GM12801 (cell line): Measurements from ENCODE around the gene KRT6B.

ENCODE experiments used
- TF ChIP-seq, protein P1 (sequence below): IDR thresholded peaks from one replicate; pipeline ENCODE4 v1.5.1; 2011; ENCODE audit warnings: control low read depth; ENCODE audit not compliant: insufficient read length; ENCODE audit errors: extremely low read depth

The KRT6B gene

DNA sequence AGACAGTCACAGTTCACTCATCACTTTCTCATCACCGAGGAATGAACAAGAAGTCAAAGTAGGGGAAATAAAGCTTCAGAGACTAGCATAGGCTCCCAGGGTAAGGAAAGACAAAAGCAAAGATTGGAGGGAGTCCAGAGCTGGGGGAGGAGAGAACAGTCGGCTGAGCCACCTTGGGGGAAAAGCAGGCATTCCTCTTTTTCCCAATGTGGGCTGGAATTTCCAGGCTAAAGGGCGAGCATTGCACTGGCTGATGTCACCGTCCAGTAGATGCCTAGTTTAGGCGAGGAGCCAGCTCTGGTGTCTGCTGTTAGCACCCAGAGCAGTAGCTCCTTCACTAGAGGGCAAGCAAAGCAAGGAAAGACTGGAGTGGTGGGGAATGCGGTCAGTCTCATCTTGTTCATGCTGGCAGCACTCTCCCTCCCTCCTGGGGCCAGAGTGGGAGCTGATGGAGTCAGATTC is 9.3 kb downstream of the KRT6B start:
- TF ChIP-seq, protein P1, sequence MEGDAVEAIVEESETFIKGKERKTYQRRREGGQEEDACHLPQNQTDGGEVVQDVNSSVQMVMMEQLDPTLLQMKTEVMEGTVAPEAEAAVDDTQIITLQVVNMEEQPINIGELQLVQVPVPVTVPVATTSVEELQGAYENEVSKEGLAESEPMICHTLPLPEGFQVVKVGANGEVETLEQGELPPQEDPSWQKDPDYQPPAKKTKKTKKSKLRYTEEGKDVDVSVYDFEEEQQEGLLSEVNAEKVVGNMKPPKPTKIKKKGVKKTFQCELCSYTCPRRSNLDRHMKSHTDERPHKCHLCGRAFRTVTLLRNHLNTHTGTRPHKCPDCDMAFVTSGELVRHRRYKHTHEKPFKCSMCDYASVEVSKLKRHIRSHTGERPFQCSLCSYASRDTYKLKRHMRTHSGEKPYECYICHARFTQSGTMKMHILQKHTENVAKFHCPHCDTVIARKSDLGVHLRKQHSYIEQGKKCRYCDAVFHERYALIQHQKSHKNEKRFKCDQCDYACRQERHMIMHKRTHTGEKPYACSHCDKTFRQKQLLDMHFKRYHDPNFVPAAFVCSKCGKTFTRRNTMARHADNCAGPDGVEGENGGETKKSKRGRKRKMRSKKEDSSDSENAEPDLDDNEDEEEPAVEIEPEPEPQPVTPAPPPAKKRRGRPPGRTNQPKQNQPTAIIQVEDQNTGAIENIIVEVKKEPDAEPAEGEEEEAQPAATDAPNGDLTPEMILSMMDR = no peak

DNA sequence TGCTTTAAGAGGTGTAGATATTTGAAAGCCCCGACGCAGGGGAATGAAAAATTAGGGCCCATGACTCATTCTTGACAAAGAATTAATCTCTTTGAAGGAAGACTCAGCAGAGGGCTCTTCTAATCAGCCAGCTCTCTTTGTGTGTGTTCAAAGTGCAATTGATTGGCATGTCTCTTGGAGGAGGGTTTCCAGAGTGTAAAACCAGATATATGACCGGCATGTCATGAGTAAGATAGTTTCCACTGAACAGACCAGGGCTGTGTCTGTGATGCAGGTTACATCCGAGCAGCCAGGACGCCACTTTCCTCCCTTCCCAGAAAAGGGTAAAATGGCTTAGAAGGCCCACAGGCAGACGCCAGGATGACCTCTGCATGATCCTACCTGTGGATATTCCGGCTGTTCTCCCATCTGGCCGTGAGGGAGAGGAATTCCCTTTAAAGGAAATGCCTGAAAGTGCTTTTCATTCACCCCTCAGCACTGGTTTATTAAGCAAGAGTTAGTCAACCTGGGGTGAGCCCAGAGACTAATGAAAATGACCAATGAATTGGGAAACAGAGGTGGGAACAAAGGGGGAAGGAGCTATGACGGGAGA is 10.5 kb downstream of the KRT6B start:
- TF ChIP-seq, protein P1 = no peak

DNA sequence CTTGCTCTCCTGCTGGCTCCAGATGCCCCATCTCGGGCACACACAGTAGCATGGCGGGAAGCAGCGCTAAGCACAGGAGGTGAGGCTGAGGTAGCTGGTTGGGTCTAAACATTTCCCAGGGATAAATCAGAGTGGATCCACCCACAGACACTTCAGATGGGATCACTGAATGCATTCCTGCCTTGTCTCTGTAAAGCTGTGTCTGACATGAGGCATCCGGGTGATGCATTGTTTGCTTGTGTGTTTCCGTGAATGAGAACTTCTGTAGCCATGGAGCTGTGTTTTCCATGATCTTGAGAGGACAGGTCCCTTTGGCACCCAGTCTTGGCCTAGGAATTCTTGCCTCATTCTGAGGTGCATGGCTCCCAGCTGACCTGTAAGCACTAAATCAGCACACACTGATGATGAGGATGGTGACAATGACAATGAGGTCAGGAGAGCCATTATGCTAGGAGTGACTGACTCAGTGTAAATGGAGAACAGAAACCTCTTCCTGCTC is 11.1 kb downstream of the KRT6B start:
- TF ChIP-seq, protein P1 = no peak

DNA sequence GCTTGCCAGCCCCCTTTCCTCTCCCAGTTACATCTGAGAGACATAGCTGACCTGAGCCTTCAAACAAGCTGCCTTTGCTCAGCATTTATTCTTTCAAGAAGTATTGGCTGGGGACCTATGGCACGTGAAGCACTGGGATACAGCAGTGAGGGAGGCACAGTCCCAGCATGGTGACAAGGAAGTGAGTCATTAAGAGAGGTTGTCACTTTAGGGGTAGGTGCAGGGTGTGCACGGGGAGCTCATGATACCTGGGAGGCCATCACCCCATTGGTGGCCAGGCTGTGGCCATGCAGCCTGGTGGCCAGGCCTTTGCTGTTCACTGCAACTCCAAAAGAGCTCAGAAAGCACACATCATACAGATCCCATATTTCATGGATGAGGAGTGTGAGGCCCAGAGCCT is 12.1 kb downstream of the KRT6B start:
- TF ChIP-seq, protein P1 = no peak

DNA sequence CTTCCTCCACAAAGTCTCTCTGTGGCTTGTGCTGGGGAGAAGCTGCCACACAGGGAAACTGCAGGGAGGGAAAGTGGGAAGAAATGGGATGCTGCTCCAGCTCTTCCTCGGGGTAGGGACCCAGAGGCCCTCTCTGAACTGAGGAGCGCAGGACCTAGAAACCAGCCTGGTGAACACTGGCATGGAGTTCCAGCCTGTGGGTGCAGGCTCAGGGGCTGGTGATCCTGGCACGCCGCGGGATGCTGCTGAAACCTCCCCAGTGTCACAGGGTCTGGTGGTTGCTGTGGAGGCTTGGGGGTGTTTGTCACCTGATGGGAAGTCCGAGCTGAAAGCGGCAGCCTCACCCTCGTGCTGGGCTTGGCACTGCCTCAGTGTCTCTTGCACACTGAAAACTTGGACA is 12.5 kb downstream of the KRT6B start:
- TF ChIP-seq, protein P1 = no peak

DNA sequence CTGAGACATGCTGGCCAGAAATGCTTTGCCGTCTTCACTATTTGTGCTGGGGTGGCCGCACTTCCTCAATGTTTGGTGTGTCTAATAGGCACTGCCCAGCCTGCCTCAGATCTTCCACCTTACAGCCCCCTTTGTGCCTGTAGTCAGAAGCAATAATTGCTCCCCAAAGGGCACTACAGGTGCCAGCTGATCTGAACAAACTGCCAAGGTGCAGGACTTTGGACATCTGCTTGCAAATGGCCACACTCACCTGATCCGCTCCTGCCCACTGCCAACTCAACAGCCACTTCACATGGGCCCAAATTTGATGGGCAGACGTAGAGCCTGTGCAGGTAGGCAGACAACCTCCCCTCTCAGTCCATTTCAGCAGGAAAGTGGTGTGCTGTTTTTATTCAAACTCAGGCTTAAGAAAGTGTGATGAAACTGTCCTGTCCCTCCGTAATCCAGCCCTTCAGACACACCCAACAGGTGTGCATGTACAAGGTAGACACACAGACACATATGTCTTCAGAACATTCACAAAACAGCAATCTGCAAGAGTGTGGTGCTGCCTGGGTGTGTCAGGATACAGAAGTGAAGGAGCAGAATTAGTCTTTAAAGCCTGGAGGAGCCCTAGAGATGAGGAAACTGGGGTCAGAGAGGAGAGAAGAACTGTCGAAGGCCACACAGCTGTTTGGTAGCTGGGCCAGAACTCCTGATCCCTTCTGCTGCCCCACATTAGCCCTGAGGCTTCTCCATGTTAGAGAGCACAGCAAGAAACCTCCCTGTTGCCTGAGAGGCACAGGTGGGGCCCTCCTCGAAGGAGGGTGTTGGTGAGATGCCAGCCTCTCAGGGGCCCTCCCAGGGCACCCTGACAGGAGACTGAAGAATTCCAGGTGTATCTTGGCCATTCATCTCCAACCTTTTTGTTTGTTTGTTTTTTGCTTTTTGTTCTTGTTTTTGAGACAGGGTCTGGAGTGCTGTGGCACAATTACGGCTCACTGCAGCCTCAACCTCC is 13.3 kb downstream of the KRT6B start:
- TF ChIP-seq, protein P1 = no peak

DNA sequence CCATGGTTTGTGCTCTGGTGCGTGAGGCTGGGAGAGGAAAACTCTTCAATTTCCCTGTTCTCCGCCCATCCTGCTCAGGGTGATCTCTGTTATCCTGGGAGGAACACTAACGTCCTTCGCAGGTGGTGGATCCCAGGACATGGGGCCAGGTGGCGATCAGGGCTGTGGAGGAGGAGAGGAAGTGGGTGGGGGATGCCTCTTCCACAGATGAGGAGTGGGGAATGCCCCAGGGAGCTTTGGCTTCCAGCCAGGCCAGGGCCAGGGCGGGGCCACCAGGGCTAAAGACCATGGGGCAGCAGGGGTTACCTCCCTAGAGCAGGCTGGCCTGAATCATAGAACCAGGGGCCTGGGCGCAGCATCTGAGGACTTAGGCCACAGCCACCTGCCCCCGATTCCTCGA is 14.4 kb downstream of the KRT6B start:
- TF ChIP-seq, protein P1 = no peak
